Hepatocyte (in vitro differentiated cells): ENCODE measurements around the gene PLXNB2.

Experiments used
- CTCF ChIP-seq: fragments of 200-600 bp; sonication (generic); IDR thresholded peaks from 2 replicates; pipeline ENCODE4 v1.5.1; 2016; ENCODE audit warnings: antibody characterized with exemption, mild to moderate bottlenecking; ENCODE audit not compliant: poor library complexity
- EZH2 ChIP-seq: fragments of 200-600 bp; sonication (generic); IDR thresholded peaks from 2 replicates; pipeline ENCODE4 v1.6.1; 2016; ENCODE audit warnings: antibody characterized with exemption, mild to moderate bottlenecking, borderline replicate concordance
- EZH2phosphoT487 ChIP-seq: fragments of 200-600 bp; sonication (generic); IDR thresholded peaks from one replicate; pipeline ENCODE4 v1.6.1; 2018; ENCODE audit warnings: antibody characterized with exemption, mild to moderate bottlenecking, low read depth, moderate library complexity; ENCODE audit not compliant: unreplicated experiment, severe bottlenecking

- TF ChIP-seq CTCF (no peak), EZH2 (no peak), EZH2phosphoT487 (no peak)
Measured at GRCh38 chr22:50281384-50281760, 26.1 kb downstream of the PLXNB2 start.
